HCT116 (cell line): ENCODE results near the gene ZFHX3. TPM values are rescaled to one million over a fixed set of nuclear protein-coding genes. Genes with fewer than 3 reads are reported as not detected.

Source experiments
- ATAC-seq: fragments of 200-7000 bp; cut with Tn5 transposase; 2 replicates; pipeline ENCODE4 v1.9.1; 2020; ENCODE audit warnings: mild to moderate bottlenecking, moderate library complexity
- BruUV-seq: library from RNA; stranded (reverse); fragments of 400-500 nt; replicated peaks from 2 replicates; lab custom pipeline; 2021; lab: Mats Ljungman, UMichigan
- CTCF ChIA-PET: fragments of 300-600 bp; sonication (Branson Sonifier 250); formaldehyde crosslinking; loops from one replicate; lab custom pipeline; 2021; ENCODE audit warnings: antibody characterized with exemption; lab: Charles Lee
- POLR2A ChIA-PET: fragments of 300-600, 350-600 bp; sonication (Branson Sonifier 250); formaldehyde crosslinking; loops from one replicate; lab custom pipeline; 2021; ENCODE audit warnings: antibody characterized with exemption; lab: Charles Lee
- RAD21 ChIA-PET, 2 experiments: fragments of 300-600 bp; sonication (Branson Sonifier 250); formaldehyde crosslinking; loops; one replicate each; lab custom pipeline; 2023; ENCODE audit warnings: low total read pairs in 2 of 2; ENCODE audit not compliant: uncharacterized antibody in 2 of 2, unreplicated experiment in 2 of 2, low non-redundant PET in 1 of 2; lab: Charles Lee
- DNase-seq: peaks from one replicate; pipeline ENCODE4 v3.0.0-alpha.2; 2010; ENCODE audit warnings: low read depth, low spot score
- H2AFZ ChIP-seq: fragments of 200-600 bp; shearing (Covaris generic), sonication (generic); 2 replicates; pipeline ENCODE4 v1.6.1; 2017; ENCODE audit warnings: low read depth, mixed run types, mixed read lengths, antibody characterized with exemption, low read length; ENCODE audit not compliant: poor library complexity, severe bottlenecking
- H3K27ac ChIP-seq: 2 replicates; pipeline ENCODE4 v1.5.1; 2012; ENCODE audit warnings: low read depth, low read length
- H3K27me3 ChIP-seq: fragments of 200-600 bp; sonication (generic); 2 replicates; pipeline ENCODE4 v1.6.1; 2016; ENCODE audit warnings: mixed run types, low read length, mixed read lengths; ENCODE audit not compliant: insufficient read depth
- H3K36me3 ChIP-seq, 2 experiments: fragments of 200-500 bp in 1 of 2; fragments of 200-600 bp in 1 of 2; sonication (Bioruptor generic) in 1 of 2; sonication (generic) in 1 of 2; 2 replicates each; pipeline versions ENCODE4 v1.5.1 to v1.6.1; 2014 to 2016; ENCODE audit warnings: low read length in 2 of 2, inconsistent platforms in 1 of 2, mixed read lengths in 1 of 2, mixed run types in 1 of 2; ENCODE audit not compliant: insufficient read depth in 2 of 2, control insufficient read depth in 1 of 2
- H3K4me1 ChIP-seq, 2 experiments: fragments of 200-600 bp in 1 of 2; sonication (generic) in 1 of 2; 2 replicates each; pipeline versions ENCODE4 v1.5.1 to v1.6.1; 2012 to 2017; ENCODE audit warnings: low read length in 2 of 2, inconsistent platforms in 1 of 2, mild to moderate bottlenecking in 1 of 2, mixed read lengths in 1 of 2, mixed run types in 1 of 2, moderate library complexity in 1 of 2; ENCODE audit not compliant: insufficient read depth in 2 of 2, control insufficient read depth in 1 of 2
- H3K4me2 ChIP-seq: fragments of 200-600 bp; sonication (generic); 2 replicates; pipeline ENCODE4 v1.6.1; 2017; ENCODE audit warnings: mixed run types, low read length, mixed read lengths
- H3K4me3 ChIP-seq, 2 experiments: fragments of 200-600 bp in 1 of 2; sonication (generic) in 1 of 2; replicated peaks in 1 of 2; 2 replicates each; pipeline ENCODE4 v1.5.1; 2011 to 2016; ENCODE audit warnings: low read length in 2 of 2, control low read depth in 1 of 2, low read depth in 1 of 2, mild to moderate bottlenecking in 1 of 2, mixed read lengths in 1 of 2, mixed run types in 1 of 2
- H3K79me2 ChIP-seq: fragments of 200-600 bp; sonication (generic); 2 replicates; pipeline ENCODE4 v1.6.1; 2017; ENCODE audit warnings: mild to moderate bottlenecking, mixed run types, low read length, moderate library complexity, mixed read lengths; ENCODE audit not compliant: insufficient read depth
- H3K9ac ChIP-seq: fragments of 200-600 bp; sonication (generic); 2 replicates; pipeline ENCODE4 v1.6.1; 2016; ENCODE audit warnings: low read length, mixed read lengths
- H3K9me2 ChIP-seq: fragments of 200-600 bp; sonication (generic), shearing (Covaris generic); 2 replicates; pipeline ENCODE4 v1.6.1; 2017; ENCODE audit warnings: mixed run types, mild to moderate bottlenecking, moderate library complexity; ENCODE audit not compliant: insufficient read depth
- H3K9me3 ChIP-seq, 2 experiments: fragments of 200-500 bp in 1 of 2; fragments of 200-600 bp in 1 of 2; sonication (Bioruptor generic) in 1 of 2; sonication (generic) in 1 of 2; 2 replicates each; pipeline ENCODE4 v1.6.1; 2014 to 2017; ENCODE audit warnings: low read length in 2 of 2, mixed read lengths in 2 of 2, inconsistent platforms in 1 of 2, low read depth in 1 of 2, mild to moderate bottlenecking in 1 of 2, mixed run types in 1 of 2, moderate library complexity in 1 of 2; ENCODE audit not compliant: control insufficient read depth in 1 of 2, insufficient read depth in 1 of 2
- H4K20me1 ChIP-seq: fragments of 200-600 bp; sonication (generic), shearing (Covaris generic); 2 replicates; pipeline ENCODE4 v1.6.1; 2017; ENCODE audit warnings: mixed run types, mild to moderate bottlenecking, moderate library complexity; ENCODE audit not compliant: insufficient read depth
- ATF3 ChIP-seq: IDR thresholded peaks from 2 replicates; pipeline ENCODE4 v1.6.1; 2012
- CTCF ChIP-seq, 3 experiments: fragments of 200-600 bp in 1 of 3; sonication (generic) in 1 of 3; IDR thresholded peaks in 2 of 3; conservative IDR thresholded peaks in 1 of 3; 2 replicates each; pipeline ENCODE4 v1.5.1; 2012 to 2017; ENCODE audit warnings: low read depth in 2 of 3, low read length in 2 of 3, antibody characterized with exemption in 1 of 3, borderline replicate concordance in 1 of 3, control low read depth in 1 of 3, mild to moderate bottlenecking in 1 of 3, mixed read lengths in 1 of 3, mixed run types in 1 of 3, moderate library complexity in 1 of 3; ENCODE audit not compliant: insufficient read depth in 1 of 3
- ELF1 ChIP-seq: IDR thresholded peaks from 2 replicates; pipeline ENCODE4 v1.6.1; 2012; ENCODE audit warnings: low read depth, borderline replicate concordance
- EZH2 ChIP-seq: fragments of 200-600 bp; sonication (generic); IDR thresholded peaks from 2 replicates; pipeline ENCODE4 v1.6.1; 2017; ENCODE audit warnings: antibody characterized with exemption, mixed run types
- EZH2phosphoT487 ChIP-seq: fragments of 200-600 bp; IDR thresholded peaks from 2 replicates; pipeline ENCODE4 v1.6.1; 2018; ENCODE audit warnings: antibody characterized with exemption, borderline replicate concordance
- FOSL1 ChIP-seq: IDR thresholded peaks from 2 replicates; pipeline ENCODE4 v1.6.1; 2012; ENCODE audit warnings: low read depth
- JUND ChIP-seq: IDR thresholded peaks from 2 replicates; pipeline ENCODE4 v1.6.1; 2012
- POLR2A ChIP-seq: IDR thresholded peaks from 2 replicates; pipeline ENCODE4 v1.7.0; 2011; ENCODE audit warnings: borderline replicate concordance; ENCODE audit not compliant: insufficient read depth, insufficient read length; ENCODE audit errors: extremely low read depth
- RAD21 ChIP-seq: IDR thresholded peaks from 2 replicates; pipeline ENCODE4 v1.6.1; 2012; ENCODE audit warnings: low read depth, mild to moderate bottlenecking
- REST ChIP-seq: IDR thresholded peaks from 2 replicates; pipeline ENCODE4 v1.6.1; 2012; ENCODE audit warnings: low read depth
- SIN3A ChIP-seq: IDR thresholded peaks from 2 replicates; pipeline ENCODE4 v1.6.1; 2012; ENCODE audit warnings: low read depth
- SP1 ChIP-seq: IDR thresholded peaks from 2 replicates; pipeline ENCODE4 v1.6.1; 2012; ENCODE audit warnings: low read depth
- SRF ChIP-seq: IDR thresholded peaks from 2 replicates; pipeline ENCODE4 v1.6.1; 2012; ENCODE audit warnings: low read depth
- TCF7L2 ChIP-seq: IDR thresholded peaks from 2 replicates; pipeline ENCODE4 v1.7.0; 2011; ENCODE audit warnings: borderline replicate concordance, inconsistent platforms; ENCODE audit not compliant: insufficient read depth, insufficient read length; ENCODE audit errors: extremely low read depth
- ZBTB33 ChIP-seq: IDR thresholded peaks from 2 replicates; pipeline ENCODE4 v1.6.1; 2011; ENCODE audit warnings: mild to moderate bottlenecking, low read length, moderate library complexity; ENCODE audit not compliant: insufficient replicate concordance; ENCODE audit errors: extremely low read depth
- ZFX ChIP-seq: fragments of 450-650 bp; IDR thresholded peaks from 2 replicates; pipeline ENCODE4 v1.6.1; 2017
- ZNF274 ChIP-seq: fragments of 200-500 bp; sonication (Bioruptor generic); IDR thresholded peaks from 2 replicates; pipeline ENCODE4 v1.6.1; 2014; ENCODE audit warnings: mild to moderate bottlenecking, low read depth, low read length, inconsistent platforms
- intact Hi-C: fragments of 100-400 bp; cut with micrococcal nuclease; formaldehyde crosslinking; loops from 2 replicates; pipeline ENCODE4 v1.10.0; 2022
- total RNA-seq: library from RNA; stranded (reverse); gene quantifications from one replicate; pipeline ENCODE4 v1.2.1, GENCODE V29; 2021; ENCODE audit not compliant: unreplicated experiment
- TF ChIP-seq, protein P1 (sequence below): IDR thresholded peaks from 2 replicates; pipeline ENCODE4 v1.6.1; 2012

The ZFHX3 gene
- total RNA-seq, 1 experiment from 2014 or later, result 6.3 TPM

DNA sequence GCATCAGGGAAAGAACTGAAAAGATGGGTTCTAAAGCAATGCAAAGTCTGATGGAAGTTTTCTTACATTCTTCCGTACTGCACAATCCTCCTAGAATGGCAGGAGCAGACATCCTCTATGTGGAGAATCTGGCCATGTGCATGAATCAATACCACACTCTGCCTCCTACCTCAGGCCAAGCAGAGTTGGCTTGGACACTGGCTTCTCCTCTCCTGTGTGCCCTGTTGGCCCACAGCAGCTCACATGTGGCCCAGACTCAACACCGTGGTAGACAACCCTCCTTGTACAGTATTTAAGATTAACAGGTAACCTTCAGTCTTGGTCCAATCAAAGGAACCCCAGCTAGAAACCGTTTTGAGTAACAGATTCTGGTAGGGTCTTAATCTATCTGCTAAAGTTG is 101.9 kb downstream of the ZFHX3 start:
- H3K9me2 ChIP-seq, result no peaks in the 10 kb centered on the region
- BruUV-seq, result no TSS peak
- no peaks in the 10 kb centered on the region for H3K4me1 ChIP-seq
- DNase-seq (no peak), ATAC-seq (no peak)
- H4K20me1 ChIP-seq, result no peaks in the 10 kb centered on the region
- no peak overlapping the region for H3K4me2 ChIP-seq
- H3K9ac ChIP-seq, result no peak overlapping the region
- intact Hi-C loops, result no loop called here
- TF ChIP-seq FOSL1 (no peak), EZH2phosphoT487 (no peak), ZFX (no peak), ZNF274 (no peak), POLR2A (no peak), CTCF (IDR thresholded peaks at IDR 0.05 in 2 of 3, conservative IDR thresholded peaks at IDR 0.05 in 1 of 3; ENCODE audit: borderline replicate concordance in 1 of 3, insufficient read depth in 1 of 3, low read depth in 2 of 3, low read length in 2 of 3) (no peak), REST (no peak), EZH2 (no peak), JUND (no peak), SIN3A (no peak), TCF7L2 (no peak), RAD21 (no peak), ATF3 (no peak), ZBTB33 (no peak), SP1 (no peak), ELF1 (no peak), SRF (no peak)
- TF ChIP-seq, protein P1, sequence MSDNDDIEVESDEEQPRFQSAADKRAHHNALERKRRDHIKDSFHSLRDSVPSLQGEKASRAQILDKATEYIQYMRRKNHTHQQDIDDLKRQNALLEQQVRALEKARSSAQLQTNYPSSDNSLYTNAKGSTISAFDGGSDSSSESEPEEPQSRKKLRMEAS, result no peak
- 0 out of 2 replicates have a peak, but pooled peaks cover 2% of the 10 kb centered on the region for H3K79me2 ChIP-seq
- H3K36me3 ChIP-seq, result 0 out of 4 replicates have a peak, but pooled peaks cover 0 to 10% of the 10 kb centered on the region in 2 experiments
- H3K4me3 ChIP-seq, result no peak overlapping the region
- H3K27ac ChIP-seq, result no peak overlapping the region
- no peak overlapping the region for H2AFZ ChIP-seq
- ChIA-PET POLR2A (no interaction called here), CTCF (interaction anchor here (0.9 kb wide), 1 partner anchor 113 kb away, joined by 3 read pairs; no protein-coding TSS in a partner anchor), RAD21 (no interaction called here)
- H3K27me3 ChIP-seq, result no peaks in the 10 kb centered on the region
- no peaks in the 10 kb centered on the region for H3K9me3 ChIP-seq
